ENCODE results near the gene P2RX3.

The P2RX3 gene

DNA sequence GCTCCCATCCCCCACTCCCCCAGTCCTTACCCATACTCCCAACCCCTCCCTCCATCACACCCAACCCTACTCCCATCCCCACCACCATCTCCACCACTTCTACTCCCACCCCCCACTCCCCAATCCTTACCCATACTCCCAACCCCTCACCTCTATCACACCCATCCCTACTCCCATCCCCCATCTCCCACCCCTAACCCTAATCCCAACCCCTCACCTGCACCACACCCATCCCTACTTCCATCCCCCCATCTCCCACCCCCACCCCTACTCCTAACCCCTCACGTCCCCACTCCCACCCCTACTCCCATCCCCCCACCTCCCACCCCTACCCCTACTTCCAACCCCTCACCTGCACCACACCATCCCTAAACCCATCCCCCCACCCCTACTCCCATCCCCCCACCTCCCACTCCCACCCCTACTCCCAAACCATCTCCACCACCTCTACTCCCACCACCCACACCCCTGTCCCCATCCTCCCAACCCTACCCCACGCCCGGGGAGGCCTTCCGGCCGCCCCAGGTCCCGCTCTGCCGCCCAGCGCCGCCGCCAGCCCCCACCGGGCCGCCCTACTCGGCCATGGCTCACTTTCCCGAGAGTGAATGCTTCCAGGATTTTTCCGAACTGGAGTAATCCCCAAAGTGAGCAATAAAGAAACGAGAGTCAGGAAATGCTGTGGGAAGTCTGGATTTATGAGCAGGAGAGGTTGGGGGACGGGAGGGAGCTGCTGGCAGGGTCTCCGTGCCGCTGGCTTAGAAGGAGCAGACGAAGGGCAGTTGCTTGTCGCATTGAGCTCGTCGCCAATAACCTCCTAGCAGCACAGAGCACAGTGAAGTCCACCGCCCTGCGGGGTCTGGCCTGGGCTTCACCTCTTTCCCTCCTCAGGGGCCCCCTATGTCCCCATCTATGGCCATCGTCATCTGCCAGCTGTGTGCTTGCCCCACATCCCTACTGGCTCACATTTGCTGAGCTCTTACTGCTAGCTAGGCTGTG, 38.2 kb downstream of the P2RX3 start:
- no peak for DNase-seq

GRCh38 chr11:57377107-57377506, 39.0 kb downstream of the P2RX3 start:
- no peak for DNase-seq

GRCh38 chr11:57378186-57378585, 40.0 kb downstream of the P2RX3 start:
- no peak for DNase-seq

DNA sequence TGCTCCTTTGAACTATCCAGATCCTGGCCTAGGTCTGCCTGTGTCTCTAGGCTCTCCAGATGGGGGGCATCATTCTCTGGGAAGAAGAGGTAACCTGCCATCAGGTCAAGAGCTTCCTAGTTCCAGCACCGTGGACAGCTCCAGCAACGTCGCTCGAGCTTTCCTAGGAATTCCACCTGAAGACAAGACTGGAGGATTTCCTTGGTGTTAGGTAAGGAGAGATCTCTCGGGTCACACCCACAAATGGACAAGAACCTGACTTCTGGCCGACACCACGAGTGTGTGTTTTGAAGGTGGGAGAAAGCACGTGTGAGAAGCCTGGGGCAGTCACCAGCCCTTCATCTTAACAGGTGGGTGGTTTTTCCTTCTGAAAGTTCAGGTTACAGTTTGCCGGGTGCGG, 41.6 kb downstream of the P2RX3 start:
- no peak for DNase-seq

DNA sequence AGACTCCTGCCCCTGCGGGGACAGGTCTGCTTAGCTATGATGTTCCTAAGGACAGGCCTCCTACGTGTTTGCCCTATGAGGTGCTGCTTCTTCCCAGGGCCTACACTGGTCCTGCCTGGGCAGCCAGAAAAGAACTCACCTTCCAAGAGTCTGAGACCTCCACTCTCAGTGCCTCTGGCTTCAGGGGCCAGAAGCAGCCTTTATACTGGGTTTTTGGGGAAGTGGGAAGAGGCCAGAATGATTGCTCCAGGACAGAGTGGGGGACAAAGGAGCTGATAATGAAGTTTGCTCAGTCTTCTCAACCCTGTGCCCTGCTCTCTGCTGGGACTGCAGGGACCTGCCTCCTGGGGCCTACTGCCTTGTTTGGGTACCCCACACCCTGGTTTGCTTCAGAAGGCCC, 42.8 kb downstream of the P2RX3 start, which contains the start of gene PRG3:
TSS of gene PRG3 (minus strand) at position 176 of the 400 bp plus-strand sequence. CDS start 442 bp downstream, outside the sequence.
- DNase-seq = no peak

DNA sequence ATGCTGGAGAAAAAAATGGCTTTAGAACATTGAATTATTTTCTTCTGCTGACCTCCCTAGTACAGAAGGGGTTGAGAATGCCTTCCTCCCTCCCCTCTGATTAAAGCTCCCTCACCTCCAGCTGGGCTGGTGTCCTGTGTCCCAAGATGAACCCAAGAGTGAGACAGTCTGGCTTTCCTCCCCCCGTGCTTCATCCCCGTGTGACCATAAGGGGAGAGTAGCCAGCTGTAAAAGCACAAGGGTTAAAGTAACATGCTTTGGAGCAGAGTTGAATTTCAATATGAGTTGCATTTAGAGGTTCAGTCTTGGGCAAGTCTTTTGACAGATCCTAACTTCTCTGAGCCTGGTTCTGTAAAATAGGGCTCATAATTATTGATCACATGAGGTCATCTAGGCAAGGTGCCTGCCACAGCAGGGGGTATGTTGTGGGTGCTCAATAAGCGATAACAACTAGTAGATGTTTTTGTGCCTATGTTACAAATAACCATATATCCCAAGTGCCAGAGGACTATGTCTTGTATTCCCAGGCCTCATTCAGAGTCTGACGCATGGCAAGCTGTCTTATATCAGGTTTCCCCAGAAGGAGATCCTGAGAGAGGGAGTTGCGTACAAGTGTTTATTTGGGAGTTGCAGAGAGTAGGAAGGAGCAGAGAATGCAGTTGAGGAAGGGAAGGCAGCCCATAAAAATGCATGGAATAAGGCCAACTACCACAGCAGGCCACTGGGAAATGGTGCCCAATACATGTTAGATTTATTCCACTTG, 48.2 kb downstream of the P2RX3 start:
- DNase-seq = no peak

- no peak for DNase-seq
Measured at GRCh38 chr11:57387289-57388030, 49.3 kb downstream of the P2RX3 start.

DNA sequence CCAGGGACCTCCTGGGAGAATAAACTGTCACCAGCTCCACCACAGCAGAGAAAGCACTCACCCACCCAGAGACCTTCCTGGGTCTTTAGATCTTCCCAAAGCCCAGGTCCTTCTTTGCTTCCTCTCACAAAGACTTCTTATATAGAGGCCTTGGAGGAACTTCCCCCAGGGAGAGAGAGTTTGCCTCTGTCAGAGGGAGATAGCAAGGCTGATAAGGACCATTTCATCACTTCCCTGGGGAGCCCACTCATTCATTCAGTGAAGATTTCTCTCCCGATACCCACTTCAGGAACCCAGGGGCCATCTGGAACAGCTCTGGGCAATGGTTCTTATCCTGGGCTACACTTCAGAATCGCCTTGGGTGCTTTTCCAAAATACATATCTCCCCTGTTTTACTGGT, 52.4 kb downstream of the P2RX3 start, which contains the start of gene PRG2:
TSS of gene PRG2 (minus strand) at position 116 of the 400 bp plus-strand sequence. CDS start 706 bp downstream, outside the sequence.
- no peak for DNase-seq

DNA sequence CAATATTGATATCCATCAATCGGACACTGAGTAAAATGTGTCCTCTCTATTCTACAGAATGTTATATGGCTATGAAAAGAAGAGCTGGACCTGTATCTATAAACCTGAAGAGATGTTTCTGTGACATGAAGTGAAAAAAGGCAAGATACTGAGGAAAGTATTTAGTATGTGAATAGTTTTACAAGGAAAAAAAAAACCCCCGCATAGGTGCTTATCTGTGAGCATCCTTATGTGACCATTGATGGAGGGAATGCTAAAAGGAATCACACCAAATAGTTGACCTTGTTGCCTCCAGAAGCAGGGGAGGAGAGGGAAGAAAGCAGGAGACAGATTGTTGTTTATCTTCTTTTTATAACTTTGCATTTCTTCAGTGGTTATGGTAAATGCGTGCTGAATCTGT, 53.0 kb downstream of the P2RX3 start:
- no peak for DNase-seq

GRCh38 chr11:57391539-57391938, 53.4 kb downstream of the P2RX3 start:
- no peak for DNase-seq

DNA sequence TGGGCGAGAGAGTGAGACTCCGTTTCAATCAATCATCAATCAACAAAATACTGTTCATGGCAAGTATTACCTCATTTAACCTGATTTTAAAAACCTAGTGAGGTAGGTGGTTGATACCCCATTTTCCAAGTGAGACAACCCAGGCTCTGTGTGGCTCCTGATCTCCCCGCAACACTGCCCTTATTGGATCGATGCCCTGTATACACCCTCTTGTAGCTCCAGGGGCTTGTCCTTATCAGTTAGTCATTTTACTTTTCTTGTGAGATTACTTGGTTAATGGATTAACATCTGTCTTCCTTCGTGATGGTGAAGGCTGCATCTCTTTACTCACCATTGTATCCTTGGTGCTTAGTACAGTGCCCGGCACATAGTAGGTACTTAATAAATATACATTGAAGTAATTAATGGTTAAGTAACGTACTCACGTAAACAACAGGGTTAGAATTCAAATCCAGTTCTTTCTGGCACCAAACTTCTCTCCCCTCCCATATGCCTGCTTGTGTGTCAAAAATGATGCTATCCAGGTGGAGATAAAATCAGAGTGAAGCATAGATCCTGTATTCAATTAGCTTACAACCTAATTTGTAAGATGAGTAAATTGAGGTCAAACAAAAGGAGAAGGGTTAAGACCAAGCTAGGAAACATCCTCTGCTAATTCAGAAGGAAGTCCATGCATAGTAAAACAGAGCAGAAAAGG, 54.1 kb downstream of the P2RX3 start:
- no peak for DNase-seq

DNA sequence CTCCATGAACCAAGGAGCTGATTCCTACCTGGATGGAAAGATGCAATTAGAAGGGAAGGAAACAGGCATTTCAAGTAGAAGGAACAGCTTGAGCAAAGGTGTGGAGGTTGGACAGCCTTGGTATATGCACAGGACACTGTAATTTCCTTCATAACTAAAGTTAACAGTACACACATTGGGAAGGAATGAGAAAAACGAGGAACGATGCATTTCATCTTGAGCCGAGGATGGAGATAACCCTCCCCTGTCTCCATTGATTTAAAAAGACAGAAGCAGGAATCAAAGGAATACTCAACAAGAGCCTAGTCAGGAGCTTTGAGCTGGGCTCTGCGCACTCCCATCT, 54.6 kb downstream of the P2RX3 start:
- no peak for DNase-seq

DNA sequence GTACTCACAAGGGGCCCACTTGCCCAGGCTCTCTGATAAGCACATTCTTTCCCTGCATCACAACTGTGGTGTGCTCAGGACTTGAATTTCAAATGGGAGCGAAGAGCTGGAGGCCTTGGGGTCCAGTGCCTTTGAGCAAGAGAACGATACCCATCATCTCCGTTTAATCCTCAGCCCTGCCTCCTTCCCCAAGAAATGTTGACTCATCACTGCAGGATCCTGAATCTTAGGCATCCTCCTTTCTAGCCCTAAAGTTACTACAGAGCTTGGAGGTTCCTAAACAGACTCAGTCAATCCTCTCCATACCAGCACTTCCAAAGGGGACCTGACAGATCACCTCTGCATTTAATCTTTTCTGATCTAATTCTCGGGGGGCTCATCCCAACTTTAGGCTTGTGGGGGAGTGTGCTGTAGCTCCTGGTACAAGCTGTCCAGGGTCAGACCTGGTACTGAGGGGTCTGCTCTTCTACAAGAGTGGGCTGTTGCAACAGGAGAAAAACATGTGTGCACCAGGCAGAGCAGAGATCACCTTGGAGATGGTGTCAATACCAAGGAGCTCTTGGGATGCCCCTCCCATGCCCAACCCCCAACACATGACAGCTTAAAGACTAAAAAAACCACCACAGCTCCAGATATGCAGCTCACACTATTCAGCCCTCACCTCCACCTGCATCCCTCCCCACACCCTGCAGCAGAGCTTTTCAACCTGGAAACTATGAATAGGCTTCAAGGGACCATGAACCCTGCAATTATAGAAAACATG, 56.2 kb downstream of the P2RX3 start:
- DNase-seq = no peak

DNA sequence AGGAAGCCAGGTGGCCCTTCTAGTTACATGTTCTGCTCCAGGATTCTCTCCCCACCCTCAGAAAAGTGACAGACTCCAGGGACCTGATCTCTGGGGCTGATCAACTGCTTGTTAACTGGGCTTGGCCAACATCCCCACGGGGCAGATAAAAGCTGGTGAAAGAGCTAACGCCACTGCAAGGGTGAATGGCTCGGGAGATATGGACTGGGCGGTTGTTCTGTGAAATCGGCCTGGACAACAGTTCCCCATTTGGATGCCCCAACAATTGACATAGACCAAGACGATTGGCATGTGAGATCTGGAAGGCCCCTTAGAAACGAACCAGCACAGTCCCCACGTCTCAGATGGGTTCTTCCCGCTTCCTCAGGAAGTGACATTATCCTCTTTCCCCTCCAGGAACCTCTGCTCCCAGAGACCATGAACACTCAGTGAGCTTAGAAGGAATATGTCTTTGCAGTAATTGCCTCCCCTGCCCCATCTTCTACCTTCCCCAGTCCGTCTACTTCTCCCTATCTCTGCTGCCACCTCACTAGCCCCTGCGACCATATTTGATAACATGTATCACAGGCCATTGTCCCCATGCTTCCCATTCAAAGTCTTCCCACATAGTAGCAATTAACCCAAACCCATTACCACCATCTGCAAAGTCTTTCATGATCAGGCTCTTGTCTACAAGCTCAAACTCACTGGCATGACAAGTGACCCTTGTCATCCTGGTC, 57.9 kb downstream of the P2RX3 start:
- no peak for DNase-seq

GRCh38 chr11:57396744-57397143, 58.6 kb downstream of the P2RX3 start:
- DNase-seq = no peak

DNA sequence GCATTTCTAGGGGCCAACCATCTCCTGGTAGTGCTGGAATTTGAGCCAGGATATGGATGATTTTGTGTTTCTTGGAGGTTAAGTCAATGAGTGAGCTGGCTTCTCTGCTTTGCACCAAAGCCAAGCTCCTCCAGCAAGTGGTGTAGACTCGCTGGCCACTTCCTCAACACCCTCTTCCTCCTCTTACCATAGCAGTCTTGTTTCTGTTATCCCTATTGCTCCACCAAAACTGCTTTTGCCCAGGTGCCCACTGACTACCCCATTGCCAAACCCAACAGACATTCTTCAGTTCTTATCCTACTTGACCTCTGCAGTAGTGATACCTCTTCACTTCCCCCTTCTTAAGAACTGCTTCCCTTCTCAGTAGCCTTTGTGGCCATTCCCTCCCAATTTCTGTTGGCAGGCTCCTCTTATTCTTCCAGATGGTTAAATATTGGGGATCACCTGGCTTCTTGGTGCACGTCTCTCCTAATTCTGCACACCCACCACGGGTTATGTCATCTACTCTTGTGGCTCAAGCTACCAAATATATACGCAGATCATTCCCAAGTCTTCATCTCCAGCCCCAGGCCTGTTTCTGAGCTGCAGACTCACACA, 59.3 kb downstream of the P2RX3 start:
- no peak for DNase-seq

- DNase-seq = no peak
Measured at GRCh38 chr11:57399221-57399620, 61.1 kb downstream of the P2RX3 start.

DNA sequence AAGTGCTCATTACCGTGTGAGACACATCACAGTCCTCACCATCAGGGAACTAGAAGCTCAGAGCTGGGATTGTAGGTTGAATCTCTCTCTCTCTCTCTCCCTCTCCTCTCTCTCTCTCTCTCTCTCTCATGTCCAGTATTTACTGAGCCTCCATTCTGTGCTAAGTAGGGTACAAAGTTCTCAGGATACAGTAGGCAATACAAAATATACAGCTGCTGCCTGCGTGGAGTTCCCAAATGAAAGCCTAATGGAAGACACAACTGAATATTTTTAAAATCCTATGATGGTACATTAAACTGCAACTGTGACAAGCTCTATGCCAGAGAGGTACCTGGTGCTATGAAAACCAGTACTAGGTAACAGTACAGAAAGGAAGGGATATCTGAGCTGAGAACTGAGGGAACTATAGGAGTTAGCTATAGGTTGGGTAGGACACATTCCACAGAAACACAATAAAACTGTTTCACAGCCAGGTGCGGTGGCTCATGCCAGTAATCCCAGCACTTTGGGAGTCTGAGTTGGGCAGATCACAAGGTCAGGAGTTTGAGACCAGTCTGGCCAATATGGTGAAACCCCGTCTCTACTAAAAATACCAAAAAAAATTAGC, 61.9 kb downstream of the P2RX3 start:
- DNase-seq = no peak

- no peak for DNase-seq
Measured at GRCh38 chr11:57402188-57403002, 64.2 kb downstream of the P2RX3 start.
